OCI-LY3 (cell line): ENCODE data around the gene TTC28.

Source experiments
- EZH2phosphoT487 ChIP-seq: fragments of 200-600 bp; shearing (Covaris generic); IDR thresholded peaks from 2 replicates; pipeline ENCODE4 v1.6.1; 2018; ENCODE audit warnings: antibody characterized with exemption, mixed run types, low read depth
- TF ChIP-seq, protein P1 (sequence below): fragments of 200-600, 300-600 bp; sonication (generic); IDR thresholded peaks from 2 replicates; pipeline ENCODE4 v1.5.1; 2014; ENCODE audit warnings: antibody characterized with exemption, low read length, low read depth

DNA sequence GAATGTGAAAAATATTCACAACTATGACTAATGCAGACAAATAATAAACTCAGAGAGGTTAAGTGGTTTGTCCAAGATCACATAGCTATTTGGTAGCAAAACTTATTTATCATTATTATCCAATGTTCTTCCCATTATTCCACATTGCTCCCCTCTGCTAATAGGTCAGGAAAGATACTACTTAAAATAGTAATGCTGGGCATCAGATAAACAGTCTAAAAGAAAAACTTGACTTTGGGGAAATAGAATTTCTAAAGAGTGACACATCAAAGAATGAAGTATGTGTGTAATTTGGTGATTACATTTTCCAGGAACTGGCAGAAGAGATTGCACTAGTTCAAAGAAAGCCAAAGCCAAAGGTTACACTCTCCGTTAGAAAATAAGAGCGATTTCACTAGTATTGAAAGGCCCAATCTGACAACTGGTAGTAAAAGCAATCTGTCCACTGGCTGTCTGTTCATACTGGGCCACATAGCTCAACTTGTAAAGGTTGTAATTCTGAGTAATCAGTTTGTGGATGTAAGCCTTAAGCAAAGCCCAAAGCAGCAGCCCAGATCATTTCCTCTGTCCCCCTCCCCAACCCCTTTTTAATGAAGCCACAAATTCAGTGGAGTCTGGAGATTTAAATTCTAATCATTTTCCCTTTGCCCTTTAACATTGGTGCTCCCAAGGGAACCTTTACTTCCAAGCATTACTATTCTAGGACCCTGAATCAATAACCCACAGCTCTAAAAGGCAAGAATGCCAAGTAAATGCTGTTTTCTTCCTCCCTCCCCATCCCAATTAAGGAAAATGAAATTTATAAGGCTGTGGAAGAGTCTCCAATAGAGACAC is 283.5 kb downstream of the TTC28 start:
- TF ChIP-seq EZH2phosphoT487 = no peak
- TF ChIP-seq, protein P1, sequence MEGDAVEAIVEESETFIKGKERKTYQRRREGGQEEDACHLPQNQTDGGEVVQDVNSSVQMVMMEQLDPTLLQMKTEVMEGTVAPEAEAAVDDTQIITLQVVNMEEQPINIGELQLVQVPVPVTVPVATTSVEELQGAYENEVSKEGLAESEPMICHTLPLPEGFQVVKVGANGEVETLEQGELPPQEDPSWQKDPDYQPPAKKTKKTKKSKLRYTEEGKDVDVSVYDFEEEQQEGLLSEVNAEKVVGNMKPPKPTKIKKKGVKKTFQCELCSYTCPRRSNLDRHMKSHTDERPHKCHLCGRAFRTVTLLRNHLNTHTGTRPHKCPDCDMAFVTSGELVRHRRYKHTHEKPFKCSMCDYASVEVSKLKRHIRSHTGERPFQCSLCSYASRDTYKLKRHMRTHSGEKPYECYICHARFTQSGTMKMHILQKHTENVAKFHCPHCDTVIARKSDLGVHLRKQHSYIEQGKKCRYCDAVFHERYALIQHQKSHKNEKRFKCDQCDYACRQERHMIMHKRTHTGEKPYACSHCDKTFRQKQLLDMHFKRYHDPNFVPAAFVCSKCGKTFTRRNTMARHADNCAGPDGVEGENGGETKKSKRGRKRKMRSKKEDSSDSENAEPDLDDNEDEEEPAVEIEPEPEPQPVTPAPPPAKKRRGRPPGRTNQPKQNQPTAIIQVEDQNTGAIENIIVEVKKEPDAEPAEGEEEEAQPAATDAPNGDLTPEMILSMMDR = no peak
